CD4-positive, alpha-beta T cell treated with Interleukin-6 at 100 ng/mL for 8 hours (primary cell): ENCODE measurements around the gene DAGLB.
"Not testable (repeated sequence)": the region's sequence is repeated elsewhere in the genome, so short reads cannot be mapped to it uniquely, and the experiment has no call there.

Experiments
- DNase-seq: peaks from one replicate; pipeline ENCODE4 v3.0.0-alpha.2; 2020; ENCODE audit warnings: mixed read lengths, low spot score

The DAGLB gene

GRCh38 chr7:6460990-6461584 is 13.3 kb upstream of the DAGLB start:
- no peak for DNase-seq

- no peak for DNase-seq
These were observed 12.5 kb upstream of the DAGLB start for GRCh38 chr7:6460303-6460702.

- DNase-seq: not testable (repeated sequence)
These were observed 10.9 kb upstream of the DAGLB start for GRCh38 chr7:6458676-6459075.

GRCh38 chr7:6453734-6454133 is 6.0 kb upstream of the DAGLB start:
- no peak for DNase-seq

- DNase-seq: no peak
These were observed 3.5 kb upstream of the DAGLB start for GRCh38 chr7:6451224-6451705.

- DNase-seq: not testable (repeated sequence)
These were observed 2.8 kb upstream of the DAGLB start for GRCh38 chr7:6450591-6450990.

- DNase-seq: not testable (repeated sequence)
These were observed 2.1 kb upstream of the DAGLB start for GRCh38 chr7:6449884-6450283.

- DNase-seq: no peak
These were observed 1.3 kb upstream of the DAGLB start for GRCh38 chr7:6448943-6449543.

- DNase-seq: peak; percentile 8
These were observed 745 bp downstream of the DAGLB start for GRCh38 chr7:6446838-6447580.

GRCh38 chr7:6444516-6445269 is 3.1 kb downstream of the DAGLB start:
- DNase-seq: no peak

GRCh38 chr7:6443372-6443941 is 4.3 kb downstream of the DAGLB start:
- no peak for DNase-seq

- no peak for DNase-seq
These were observed 5.6 kb downstream of the DAGLB start for GRCh38 chr7:6442114-6442513.

GRCh38 chr7:6440381-6440780 is 7.4 kb downstream of the DAGLB start:
- DNase-seq: no peak

- peak; percentile 17 for DNase-seq
These were observed 9.3 kb downstream of the DAGLB start for GRCh38 chr7:6438427-6438826.

GRCh38 chr7:6437251-6437650 is 10.5 kb downstream of the DAGLB start:
- DNase-seq: no peak

- DNase-seq: peak; percentile 28
These were observed 11.4 kb downstream of the DAGLB start for GRCh38 chr7:6436385-6436685.

GRCh38 chr7:6435486-6436384 is 12.0 kb downstream of the DAGLB start:
- DNase-seq: peak; percentile 85

- DNase-seq: no peak
These were observed 13.8 kb downstream of the DAGLB start for GRCh38 chr7:6433784-6434615.

- no peak for DNase-seq
These were observed 15.0 kb downstream of the DAGLB start for GRCh38 chr7:6432781-6433180.

GRCh38 chr7:6430974-6431373 is 16.8 kb downstream of the DAGLB start:
- DNase-seq: no peak
